NCI-H526 treated with DMSO at 0.1 percent for 48 hours (cell line): ENCODE data around the gene MIP.
"Not testable (repeated sequence)": the region's sequence is repeated elsewhere in the genome, so short reads cannot be mapped to it uniquely, and the experiment has no call there.

Experiments used
- DNase-seq: peaks from one replicate; lab custom pipeline; 2025; lab: John Stamatoyannopoulos, UW

Gene MIP

DNA sequence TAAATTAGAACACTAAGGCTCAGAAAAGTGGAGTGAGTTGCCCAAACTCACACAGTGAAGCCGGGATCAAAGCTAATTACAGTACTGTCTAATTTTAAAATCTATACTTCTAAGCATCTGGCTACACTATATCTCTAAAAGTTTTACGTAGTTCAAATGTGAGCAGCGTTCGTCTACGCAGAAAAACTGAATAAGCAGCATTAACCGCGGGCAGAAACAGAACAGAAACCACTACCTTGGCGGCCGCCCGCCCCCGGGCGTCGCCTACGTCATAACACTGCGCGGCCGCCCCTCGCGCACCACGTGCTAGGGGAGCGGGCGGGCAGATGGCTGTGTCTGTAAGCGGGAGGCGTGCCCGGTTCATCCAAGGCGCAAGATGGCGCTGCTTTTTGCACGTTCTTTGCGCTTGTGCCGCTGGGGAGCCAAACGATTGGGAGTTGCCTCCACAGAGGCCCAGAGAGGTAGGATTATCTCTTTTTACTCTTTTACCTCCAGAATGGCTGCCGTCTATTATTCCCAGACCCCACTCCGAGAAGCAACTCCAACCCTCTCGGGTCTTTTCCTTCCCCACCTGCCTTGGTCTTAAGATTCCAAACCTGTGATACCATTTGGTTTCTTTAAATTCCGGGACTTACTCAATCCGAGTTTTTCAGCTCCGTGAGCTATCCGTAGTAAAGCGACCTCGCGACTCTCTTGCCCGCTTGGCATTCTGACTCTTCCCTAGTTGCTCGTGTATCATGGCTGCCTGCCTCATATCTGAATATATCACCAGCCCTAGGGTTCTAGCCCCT, 14.0 kb upstream of the MIP start, which contains the start of gene SPRYD4:
Gene SPRYD4 (plus strand): TSS at position 363 of the 791 bp plus-strand sequence. CDS start 14 bp downstream, at position 377.
- DNase-seq: peak; percentile 85

DNA sequence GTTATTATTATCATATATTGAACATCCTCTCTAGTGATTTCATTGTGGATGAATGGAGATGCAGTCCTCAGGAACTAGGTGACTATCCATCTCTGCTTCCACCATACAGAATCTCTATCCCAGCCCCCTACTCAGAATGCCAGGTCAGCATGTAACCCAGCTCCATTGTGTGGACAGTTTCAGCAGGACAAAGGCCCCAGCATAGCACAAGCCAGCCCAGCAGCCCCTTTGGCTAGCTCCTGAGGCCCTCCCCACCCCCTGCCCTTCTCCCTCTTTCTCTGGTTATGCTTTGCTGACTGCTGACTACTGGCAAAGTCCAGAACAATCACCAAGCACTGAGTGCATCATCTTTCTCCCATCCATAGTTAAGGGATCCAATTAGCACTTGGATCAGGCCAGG, 8.1 kb upstream of the MIP start:
- DNase-seq: no peak

DNA sequence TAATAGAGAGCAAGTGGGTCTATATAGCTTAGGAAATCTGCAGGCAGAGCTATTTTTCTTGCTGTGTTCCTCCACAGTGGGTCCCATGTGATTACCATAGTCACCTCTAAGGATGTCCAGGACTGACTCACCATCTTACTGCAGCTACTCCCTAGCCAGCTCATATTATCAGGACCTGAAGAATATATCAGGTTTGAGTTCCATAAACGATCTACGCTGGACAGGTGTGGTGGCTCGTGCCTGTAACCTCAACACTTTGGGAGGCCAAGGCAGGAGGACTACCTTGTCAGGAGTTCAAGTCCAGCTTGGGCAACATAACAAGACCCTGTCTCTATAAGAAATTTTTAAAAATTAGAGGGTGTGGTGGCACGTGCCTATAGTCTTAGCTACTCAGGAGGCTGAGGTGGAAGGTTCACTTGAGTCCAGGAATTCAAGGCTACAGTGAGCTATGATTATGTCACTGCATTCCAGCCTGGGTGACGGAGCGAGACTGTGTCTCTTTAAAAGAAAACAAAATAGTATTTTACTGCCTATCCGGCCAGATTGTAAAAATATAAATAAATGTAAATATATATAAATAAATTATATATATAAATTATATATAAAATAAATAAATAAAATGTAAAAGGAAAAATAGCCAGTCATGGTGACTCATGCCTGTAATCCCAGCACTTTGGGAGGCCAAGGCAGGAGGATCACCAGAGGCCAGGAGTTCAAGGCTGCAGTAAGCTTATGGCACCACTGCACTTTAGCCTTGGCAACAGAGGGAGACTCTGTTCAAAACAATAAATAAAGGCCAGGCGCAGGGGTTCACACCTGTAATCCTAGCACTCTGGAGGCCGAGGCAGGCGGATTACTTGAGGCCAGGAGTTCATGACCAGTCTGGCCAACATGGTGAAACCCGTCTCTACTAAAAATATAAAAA, 7.0 kb upstream of the MIP start:
- DNase-seq: no peak

DNA sequence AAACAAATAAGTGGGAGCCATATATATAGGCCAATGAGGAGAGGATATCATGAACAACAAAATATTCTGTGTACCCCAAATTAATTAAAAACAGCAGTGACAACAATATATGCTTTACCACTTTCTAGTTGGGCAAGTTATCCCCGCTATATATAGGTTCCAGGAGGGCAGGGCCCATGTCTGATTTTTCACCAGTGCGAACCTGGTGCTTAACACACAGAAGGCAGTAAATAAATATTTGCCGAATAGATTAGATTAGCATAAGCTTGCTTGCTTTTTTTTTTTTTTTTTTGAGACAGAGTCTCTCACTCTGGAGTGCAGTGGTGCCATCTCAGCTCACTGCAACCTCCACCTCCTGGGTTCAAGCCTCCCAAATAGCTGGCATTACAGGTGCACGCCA, 3.4 kb upstream of the MIP start:
- DNase-seq: no peak

DNA sequence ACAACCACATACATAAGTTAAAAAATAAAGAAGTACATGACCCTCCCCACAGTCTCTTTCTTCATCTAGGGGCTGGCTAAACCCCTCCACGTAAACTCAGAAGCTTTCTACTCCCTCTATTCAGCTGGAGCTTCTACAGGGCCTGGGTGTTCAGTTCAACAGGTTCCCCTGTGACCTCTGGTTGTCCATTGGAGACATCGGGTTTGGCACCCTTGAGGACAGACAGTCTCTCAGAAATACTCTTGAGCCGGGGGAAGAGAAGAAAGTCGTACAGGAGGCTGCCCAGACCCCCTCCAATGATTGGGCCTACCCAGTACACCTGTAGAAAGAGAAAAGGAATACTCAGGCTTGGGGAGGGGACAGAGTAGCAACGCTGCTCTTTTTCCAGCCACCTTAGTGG, 3.3 kb downstream of the MIP start:
- no peak for DNase-seq

DNA sequence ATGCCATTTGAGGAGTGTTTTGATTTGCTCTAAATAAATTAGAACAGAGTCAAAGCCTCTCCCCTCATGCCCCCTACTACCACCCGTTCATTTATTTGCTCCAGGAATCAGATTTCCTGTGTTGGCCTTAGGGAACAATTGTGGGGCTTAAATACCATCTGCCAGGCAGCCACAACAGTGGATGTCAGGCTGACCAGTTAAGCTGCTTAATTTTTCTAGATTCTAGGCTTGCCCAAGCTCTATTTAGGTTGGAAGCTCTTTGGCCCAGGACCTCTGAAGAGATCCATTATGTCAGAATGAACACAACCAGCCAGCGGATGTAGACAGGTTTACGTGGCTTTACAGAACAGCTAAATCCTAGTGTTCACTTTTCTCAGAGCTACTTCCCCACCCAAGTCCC, 4.2 kb downstream of the MIP start:
- DNase-seq: no peak

DNA sequence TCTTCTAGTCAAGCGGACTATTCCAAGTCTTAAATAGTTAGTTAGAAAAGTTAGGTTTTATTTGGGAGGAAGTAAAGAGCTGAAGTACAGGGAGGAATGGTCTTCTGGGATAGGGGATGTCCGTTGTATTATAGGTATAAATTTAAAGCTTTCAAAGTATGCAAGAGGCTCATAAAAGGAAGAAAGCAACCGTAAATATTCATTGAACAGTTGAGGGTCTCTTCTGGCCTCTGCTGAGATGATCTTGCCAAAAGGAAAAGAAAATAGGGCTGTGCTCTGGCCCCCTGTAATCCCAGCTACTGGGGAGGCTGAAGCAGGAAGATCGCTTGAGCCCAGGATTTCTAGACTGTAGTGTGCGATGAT, 4.9 kb downstream of the MIP start:
- DNase-seq: no peak

DNA sequence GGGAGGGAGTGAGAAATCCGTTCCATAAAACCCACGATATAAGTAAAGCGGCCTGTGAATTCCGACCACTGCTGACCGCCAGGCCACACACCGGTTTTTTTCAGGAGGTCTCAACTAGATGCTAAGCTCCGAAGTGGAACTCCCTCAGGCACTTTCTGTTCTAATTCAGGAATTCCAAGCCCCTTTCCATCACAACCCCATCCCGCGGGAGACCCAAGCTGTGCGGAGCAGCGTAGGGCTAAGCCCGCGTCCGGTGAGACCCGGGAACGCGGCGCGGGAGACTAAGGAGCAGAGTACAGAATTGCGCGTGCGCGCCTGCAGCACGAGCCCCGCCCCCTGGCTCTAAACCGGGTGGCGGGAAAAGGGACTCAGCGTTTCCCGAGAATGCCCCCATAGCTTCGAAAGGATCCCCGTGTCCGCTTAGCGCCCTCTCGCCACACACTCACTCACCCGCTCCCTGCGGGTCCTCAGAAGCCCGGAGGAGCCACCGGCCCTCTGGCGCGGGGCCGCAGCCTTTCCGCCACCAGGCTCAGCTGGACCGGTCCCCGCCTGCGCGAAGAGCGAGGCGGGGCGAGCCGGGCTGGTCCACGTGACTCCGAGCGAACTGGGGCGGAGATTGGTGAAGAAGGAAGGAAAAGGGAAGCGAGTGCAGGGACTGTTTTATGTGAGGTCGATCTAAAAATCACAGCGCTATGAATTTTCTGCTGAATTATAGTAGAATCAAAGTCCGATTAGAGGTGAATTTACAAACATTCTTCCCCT, 5.4 kb downstream of the MIP start, which contains the start of gene TIMELESS:
Gene TIMELESS (minus strand): TSS at position 567 of the 762 bp plus-strand sequence. CDS start 15,256 bp downstream, outside the sequence.
- peak; percentile 92 for DNase-seq

DNA sequence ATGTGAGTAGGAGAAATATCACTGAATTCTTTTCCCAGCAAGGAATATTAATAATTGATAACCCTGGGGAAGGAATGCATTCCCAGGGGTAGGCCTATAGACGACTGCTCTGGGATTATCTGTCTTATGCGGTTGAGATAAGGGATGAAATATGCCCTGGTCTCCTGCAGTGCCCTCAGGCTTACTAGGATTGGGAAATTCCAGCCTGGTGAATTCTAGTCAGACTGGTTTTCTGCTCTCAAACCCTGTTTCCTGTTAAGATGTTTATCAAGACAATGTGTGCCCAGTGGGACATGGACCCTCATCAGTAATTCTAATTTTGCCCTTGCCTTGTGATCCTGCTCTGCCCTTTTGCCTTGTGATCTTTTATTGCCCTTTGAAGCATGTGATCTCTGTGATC, 11.2 kb downstream of the MIP start:
- not testable (repeated sequence) for DNase-seq

DNA sequence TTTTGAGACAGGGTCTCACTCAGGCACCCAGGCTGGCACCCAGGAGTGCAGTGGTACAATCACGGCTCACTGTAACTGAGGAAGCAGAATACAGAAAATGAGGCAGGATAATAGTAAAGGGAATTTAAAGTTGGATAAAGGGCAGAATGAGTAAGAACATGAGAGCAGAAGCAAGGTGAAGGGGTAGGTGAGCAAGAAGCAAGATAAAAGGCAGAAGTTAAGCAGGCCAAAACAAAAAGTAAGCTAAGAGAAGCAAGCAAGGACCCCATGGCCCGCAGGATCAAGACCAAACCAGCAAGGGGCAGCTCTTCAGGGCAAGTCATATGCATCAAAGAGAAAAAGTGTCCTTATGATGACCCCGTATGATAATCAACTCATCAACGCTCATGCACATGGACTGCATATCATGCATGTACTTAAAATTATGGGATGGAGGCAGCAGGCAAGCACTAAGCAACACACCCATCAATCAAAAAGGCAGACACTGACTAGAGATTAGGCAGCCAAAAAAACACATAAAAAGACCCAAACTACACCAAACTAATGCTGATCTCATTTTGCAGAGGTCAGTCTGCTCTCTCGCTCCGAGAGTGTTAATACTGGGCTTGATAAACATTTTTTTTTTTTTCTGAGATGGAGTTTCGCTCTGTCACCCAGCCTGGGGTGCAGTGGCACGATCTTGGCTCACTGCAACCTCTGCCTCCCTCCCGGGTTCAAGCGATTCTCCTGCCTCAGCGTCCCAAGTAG, 16.9 kb downstream of the MIP start:
- no peak for DNase-seq

DNA sequence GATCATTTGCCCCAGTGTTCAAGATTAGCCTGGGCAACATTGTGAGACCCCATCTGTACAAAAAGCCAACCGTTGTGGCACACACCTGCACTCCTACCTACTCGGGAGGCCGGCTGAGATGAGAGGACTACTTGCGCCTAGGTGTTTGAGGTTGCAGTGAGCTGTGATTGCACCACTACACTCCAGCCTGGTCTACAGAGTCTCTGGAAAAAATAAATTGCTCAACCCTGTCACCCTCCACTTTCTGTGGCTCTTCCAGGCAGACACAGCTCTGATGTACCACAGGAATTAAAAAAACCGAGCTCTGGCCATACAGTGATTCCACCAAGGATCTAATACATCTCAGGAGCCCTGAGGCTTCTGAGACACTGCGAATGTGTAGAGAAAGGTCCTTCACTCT, 19.6 kb downstream of the MIP start:
- DNase-seq: no peak

DNA sequence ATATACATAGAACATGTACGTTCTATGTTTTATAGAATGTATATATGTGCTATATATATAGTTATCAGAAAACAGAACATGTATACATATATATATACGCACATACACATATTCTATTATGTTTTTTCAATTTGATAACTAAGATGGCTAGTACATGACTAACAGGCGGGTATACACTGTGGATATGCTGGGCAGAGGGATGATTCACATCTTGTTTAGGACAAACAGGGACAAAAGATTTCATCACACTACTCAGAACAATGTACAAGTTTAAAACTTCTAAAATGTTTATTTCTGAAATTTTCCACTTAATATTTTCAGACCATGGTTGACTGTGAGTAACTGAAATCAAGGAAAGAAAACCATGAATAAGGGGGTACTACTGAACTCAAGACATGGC, 22.6 kb downstream of the MIP start:
- DNase-seq: no peak

DNA sequence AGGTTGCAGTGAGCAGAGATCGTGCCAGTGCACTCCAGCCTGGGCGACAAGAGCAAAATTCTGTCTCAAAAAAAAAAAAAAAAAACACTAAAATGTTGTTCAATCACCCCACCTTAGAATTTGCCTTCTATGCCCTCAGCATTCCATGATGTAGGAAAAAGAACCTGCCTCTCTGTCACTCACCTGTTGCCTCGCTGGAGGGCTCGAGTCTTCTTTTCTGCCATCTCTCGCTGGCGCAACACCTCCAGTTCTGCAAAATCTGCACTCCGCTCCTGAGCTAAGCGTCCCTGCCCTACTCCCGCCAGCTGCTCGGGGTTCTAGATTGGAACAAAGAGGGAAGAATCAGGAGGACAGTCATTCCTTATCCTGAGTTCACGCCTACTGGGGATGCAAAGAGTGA, 23.2 kb downstream of the MIP start:
- DNase-seq: no peak

DNA sequence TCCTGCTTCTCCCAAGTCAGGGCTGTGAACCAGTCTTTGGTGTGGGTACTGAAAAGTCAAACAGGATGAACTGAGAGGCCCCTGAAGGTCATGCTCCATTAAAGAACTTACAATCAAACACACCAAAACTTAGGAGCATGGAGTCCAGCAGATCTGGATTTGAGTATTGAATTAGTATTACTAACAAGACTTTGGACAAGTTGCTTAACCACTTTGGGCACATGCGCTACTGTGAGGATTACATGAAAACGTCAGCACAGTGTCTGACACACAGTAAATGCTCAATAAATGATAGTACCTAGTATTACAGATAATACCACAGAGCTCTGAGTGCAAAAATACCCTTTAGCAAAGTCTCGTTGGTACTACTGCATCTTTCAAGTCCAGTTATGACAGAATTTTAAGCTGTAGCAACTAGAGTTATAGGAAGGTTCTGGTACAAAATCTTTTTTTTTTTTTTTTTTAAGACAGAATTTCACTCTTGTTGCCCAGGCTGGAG, 28.5 kb downstream of the MIP start:
- DNase-seq: no peak

DNA sequence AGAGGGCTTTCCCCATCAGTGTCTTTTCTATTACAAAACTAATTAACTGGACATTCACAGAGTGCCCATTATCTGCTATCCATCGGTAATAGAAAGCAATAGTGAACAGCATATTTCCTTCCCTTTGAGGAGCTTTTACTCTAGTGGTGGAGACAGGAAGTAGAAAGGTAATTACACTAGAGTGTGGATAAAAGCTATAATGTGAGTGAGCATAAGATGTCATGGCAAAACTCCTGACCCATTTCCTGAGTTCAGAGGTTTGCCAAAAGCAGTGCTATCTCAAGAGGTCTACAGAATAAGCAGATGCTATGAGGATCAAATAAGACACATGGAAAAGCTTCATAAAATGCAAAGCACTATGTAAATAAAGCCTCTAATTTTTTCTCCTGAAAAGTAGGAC, 29.3 kb downstream of the MIP start:
- DNase-seq: peak; percentile 31

DNA sequence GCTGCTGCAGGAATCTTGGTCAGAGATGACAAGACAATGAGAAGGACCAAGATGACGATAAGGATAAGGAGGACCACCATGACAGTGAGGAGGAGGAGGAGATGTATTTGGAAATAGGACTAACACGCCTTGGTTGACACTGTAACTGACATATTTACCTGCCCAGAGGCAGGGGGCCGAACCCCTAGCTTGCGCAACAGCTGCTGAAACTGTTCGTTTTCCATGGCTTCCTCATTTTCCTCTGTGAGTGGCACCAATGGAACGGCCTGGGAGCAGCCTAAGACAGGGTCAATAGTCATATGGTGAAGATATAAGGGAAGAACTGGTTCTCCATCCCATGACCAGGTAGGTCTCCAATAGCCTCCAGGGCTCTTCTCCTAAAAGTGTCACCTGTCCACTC, 34.0 kb downstream of the MIP start:
- no peak for DNase-seq

DNA sequence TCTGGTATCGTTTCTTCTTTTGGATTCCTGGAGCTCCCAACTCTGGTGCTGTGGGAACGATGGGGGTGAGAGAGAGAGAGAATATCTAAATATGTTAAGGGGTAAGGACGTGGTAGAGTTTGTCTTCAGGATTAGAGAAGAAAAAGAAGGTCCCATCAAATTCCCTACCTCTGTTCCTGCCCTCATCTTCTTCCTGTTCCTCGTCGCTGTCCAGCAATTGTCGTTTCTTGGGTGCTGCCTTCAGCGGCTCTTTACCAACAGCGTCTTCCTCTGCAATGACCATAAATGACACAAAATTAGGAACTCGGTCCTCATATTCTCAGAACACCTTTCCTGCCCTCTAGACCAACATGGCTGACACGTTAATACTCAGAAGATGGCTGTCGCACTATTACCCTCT, 36.7 kb downstream of the MIP start:
- DNase-seq: no peak

DNA sequence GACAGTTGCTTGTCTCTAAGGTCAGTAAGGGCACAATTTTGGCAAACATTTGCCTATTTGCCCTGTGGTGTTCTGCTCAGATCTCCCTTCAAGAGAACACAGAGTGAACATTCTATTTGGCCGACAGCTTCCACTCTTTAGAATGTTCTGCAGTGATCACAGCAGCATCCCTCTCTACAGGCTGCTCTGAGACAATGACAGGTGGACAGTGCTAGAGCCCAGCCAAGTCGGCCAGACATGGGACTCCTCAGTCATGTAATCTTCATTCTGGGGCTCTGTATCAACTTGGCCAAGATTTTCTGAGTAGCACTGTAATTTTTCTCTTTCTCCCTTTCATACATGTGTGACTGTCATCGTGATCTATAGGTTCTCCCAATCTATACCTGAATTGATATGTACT, 40.1 kb downstream of the MIP start:
- DNase-seq: no peak

DNA sequence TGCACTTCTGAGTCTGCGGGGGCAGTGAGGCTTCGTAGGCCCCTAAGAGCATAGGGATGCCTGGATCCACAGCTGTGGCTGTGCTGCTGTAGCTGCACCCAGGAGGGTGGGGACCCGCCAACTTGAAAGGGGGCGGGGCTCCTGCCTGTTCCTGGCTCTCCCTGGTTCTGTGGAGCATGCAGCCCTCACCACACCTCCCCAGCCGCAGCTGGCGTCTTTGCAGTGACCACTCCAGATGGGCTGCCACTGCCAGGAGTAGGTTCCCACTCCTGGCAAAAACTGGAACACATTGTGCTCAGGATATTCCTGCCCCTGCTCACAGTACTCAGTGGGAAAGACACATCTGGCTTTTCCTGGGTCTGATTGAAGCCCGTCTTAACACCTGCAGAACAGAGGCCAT, 41.1 kb downstream of the MIP start:
- DNase-seq: no peak

DNA sequence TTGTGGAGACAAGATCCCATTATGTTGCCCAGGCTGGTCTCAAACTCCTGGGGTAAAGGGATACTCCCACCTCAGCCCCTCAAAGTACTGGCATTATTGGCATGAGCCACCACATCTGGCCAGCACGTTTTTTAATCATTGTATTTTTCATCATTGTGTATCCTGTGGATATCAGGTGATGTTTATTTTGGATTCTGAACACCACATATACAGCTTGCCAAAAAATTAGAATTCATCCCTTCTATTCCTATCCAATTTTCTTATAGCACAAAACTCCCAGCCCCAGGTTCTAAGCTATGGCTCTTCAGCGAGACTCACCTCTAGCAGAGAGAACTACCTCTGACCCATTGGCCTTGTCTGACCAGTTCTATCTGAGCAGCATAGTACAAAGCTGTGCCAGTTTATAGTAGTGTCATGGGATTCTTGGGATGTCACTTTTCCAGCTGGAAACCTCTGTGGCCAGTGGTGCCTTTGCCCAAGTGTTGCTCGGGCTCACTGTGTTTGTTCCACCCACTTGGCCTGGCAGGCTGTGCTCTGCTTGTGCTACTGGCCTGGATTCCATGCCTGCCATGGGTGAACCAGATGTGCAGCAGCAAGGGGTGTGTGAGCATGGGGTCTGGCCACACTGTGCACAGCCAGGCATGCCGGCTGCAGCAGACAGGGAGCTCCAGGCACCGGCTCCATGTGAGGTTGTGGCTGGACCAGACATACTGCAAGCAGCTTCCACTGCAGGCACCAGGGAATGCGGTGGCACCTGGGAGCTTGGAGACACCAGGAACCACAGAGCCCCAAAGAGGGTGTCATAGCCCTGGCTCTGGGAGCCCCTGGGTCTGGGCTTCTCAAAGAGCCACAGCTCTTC, 42.4 kb downstream of the MIP start:
- DNase-seq: no peak
